K562 (cell line): ENCODE results near the gene PGAP2. TPM values are rescaled to one million over a fixed set of nuclear protein-coding genes. Genes with fewer than 3 reads are reported as not detected.

Source experiments
- ATF1 ChIP-seq, 2 experiments: fragments of 450-650 bp in 1 of 2; IDR thresholded peaks; 2 replicates each; pipeline ENCODE4 v1.6.1; 2016; ENCODE audit warnings: missing compliant biosample characterization in 1 of 2, missing genetic modification characterization in 1 of 2
- BCOR ChIP-seq: fragments of 450-650 bp; IDR thresholded peaks from 2 replicates; pipeline ENCODE4 v1.6.1; 2016
- HDAC2 ChIP-seq: fragments of 450-650 bp; IDR thresholded peaks from 2 replicates; pipeline ENCODE4 v1.6.1; 2016; ENCODE audit warnings: mild to moderate bottlenecking
- HMG20B ChIP-seq: fragments of 250-450 bp; sonication (Bioruptor Pico); IDR thresholded peaks from 2 replicates; pipeline ENCODE4 v1.5.0; 2021; ENCODE audit warnings: mild to moderate bottlenecking
- JUNB ChIP-seq: fragments of 450-650 bp; formaldehyde crosslinking; conservative IDR thresholded peaks from 2 replicates; pipeline ENCODE4 v1.4.0; 2020; ENCODE audit warnings: mild to moderate bottlenecking
- MECOM ChIP-seq: fragments of 250-450 bp; sonication (Bioruptor Pico); IDR thresholded peaks from 2 replicates; pipeline ENCODE4 v1.8.0; 2022; ENCODE audit warnings: inconsistent platforms
- NFE2 ChIP-seq: IDR thresholded peaks from 2 replicates; pipeline ENCODE4 v1.6.1; 2014; ENCODE audit warnings: antibody characterized with exemption, low read depth
- POLR3A ChIP-seq: IDR thresholded peaks from 2 replicates; pipeline ENCODE4 v1.6.1; 2011; ENCODE audit warnings: borderline replicate concordance, mild to moderate bottlenecking, moderate library complexity; ENCODE audit not compliant: insufficient read length, insufficient read depth; ENCODE audit errors: extremely low read depth
- PTBP1 ChIP-seq: fragments of 200-400 bp; formaldehyde crosslinking; IDR thresholded peaks from 2 replicates; pipeline ENCODE4 v1.6.1; 2017; ENCODE audit warnings: low read depth, low read length
- REST ChIP-seq, 2 experiments: fragments of 450-650 bp; formaldehyde crosslinking in 1 of 2; IDR thresholded peaks; 2 replicates each; pipeline versions ENCODE4 v1.4.0 to v1.6.1; 2014 to 2020; ENCODE audit warnings: mild to moderate bottlenecking in 2 of 2, borderline replicate concordance in 1 of 2, low read depth in 1 of 2
- SOX6 ChIP-seq: fragments of 450-650 bp; IDR thresholded peaks from 2 replicates; pipeline ENCODE4 v1.6.1; 2014; ENCODE audit warnings: mild to moderate bottlenecking
- TFAM ChIP-seq: fragments of 250-450 bp; sonication (Bioruptor Pico); conservative IDR thresholded peaks from 2 replicates; pipeline ENCODE4 v1.5.0; 2021; ENCODE audit warnings: mild to moderate bottlenecking, moderate library complexity
- ZBED1 ChIP-seq: IDR thresholded peaks from 2 replicates; pipeline ENCODE4 v1.6.1; 2014
- ZFP30 ChIP-seq: fragments of 250-450 bp; sonication (Bioruptor Pico); IDR thresholded peaks from 2 replicates; pipeline ENCODE4 v1.8.0; 2022; ENCODE audit warnings: moderate library complexity, mild to moderate bottlenecking, inconsistent platforms, borderline replicate concordance
- ZFX ChIP-seq: sonication (generic); formaldehyde crosslinking; IDR thresholded peaks from 2 replicates; pipeline ENCODE4 v1.8.0; 2022; ENCODE audit warnings: mild to moderate bottlenecking, missing genetic modification reagents, moderate library complexity
- ZNF197 ChIP-seq: fragments of 200-800 bp; sonication (Bioruptor generic); IDR thresholded peaks from 2 replicates; pipeline ENCODE4 v1.6.1; 2016; ENCODE audit warnings: low read depth, missing genetic modification characterization, missing compliant biosample characterization
- polyA plus RNA-seq, 8 experiments: library from polyadenylated mRNA; depleted of rRNA in 4 of 8; stranded (reverse) in 5 of 8; unstranded in 3 of 8; fragments of >200 nt; fragmentation: Nextera tagmentation in 2 of 8; fragmentation: Illumina TruSeq in 1 of 8; extraction: Ambion mirVana in 2 of 8; extraction: Trizol in 1 of 8; gene quantifications; 2 replicates each; pipeline versions ENCODE4 v1.2.1 to v1.2.3, GENCODE V29; 2011 to 2014; ENCODE audit warnings: inconsistent platforms in 1 of 8, missing spikeins in 1 of 8
- total RNA-seq, 7 experiments: library from RNA; depleted of rRNA in 6 of 7; stranded (reverse); fragments of >200 nt in 6 of 7; fragmentation: Illumina TruSeq in 2 of 7; extraction: Trizol in 2 of 7; gene quantifications; 2 replicates each; pipeline versions ENCODE4 v1.2.1 to v1.2.3, GENCODE V29; 2011 to 2021; ENCODE audit warnings: low replicate concordance in 1 of 7
- TF ChIP-seq, protein P1 (sequence below): fragments of 250-450 bp; sonication (Bioruptor Pico); IDR thresholded peaks from 2 replicates; pipeline ENCODE4 v1.8.0; 2021; ENCODE audit warnings: borderline replicate concordance, mild to moderate bottlenecking, moderate library complexity; ENCODE audit not compliant: poor library complexity, severe bottlenecking
- TF ChIP-seq, protein P2 (sequence below), 2 experiments: fragments of 450-650 bp; IDR thresholded peaks; 2 replicates each; pipeline ENCODE4 v1.6.1; 2016

The PGAP2 gene
- total and polyA plus RNA-seq, 9 of the 15 experiments (the other 6 are each of a cell fraction or from before 2014, with no cell fraction given) = 17.9 to 47.2 (median 33.7) TPM

DNA sequence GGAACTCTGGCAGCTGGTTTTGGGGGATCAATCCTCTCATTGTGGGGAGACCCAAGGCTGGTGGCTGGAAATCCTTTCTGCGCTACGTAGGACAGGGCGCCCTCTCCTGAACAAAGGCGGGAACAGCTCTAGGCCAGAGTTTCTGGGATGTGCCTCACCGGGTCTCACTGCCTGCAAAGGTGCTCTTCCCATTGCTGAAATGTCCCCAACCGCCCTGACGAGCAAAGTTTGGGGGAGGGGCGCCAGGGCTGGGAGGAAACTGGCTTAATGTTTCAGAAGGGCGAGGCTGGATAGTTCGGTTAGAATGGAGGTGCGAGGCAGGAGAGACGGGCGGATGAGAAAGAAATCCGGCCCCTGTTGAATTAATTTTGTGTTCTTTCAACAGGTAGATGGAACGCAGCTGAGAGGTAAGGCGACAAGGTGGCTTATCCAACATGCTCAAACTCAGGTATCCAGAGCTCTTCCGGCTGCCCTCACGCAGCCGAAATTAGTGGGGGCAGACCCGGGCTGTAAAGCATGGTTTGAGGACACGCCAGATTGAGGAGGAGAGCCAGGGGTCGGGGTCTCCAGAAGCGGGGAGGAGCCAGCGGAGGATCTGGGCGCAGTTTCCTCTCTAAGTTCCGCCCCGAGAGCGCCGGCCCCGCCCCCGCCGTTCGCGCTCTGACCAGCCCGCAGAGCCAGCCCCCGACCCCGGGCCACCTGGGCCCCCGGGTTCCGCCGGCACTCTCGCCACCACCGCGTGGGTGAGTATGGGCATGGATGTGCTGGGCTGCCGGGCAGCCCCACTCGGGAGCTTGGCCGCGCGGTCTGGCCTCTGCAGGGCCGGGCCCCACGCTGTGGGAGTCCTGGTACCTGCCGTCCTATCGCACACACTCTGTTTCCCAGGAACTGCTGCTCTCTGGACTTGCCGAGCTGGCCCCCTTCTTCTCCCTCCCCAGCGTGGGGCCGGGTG is at the start of gene PGAP2 (continued):
- TF ChIP-seq, protein P1, sequence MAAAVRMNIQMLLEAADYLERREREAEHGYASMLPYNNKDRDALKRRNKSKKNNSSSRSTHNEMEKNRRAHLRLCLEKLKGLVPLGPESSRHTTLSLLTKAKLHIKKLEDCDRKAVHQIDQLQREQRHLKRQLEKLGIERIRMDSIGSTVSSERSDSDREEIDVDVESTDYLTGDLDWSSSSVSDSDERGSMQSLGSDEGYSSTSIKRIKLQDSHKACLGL = no peak
- TF ChIP-seq HDAC2 (no peak), TFAM (no peak), SOX6 (peak; percentile 42; the same call in 1 of the 2 replicates), ZBED1 (no peak), ZFX (CRISPR knock-in tag) (0 out of 2 replicates have a peak, but pooled peaks have one; percentile 25), POLR3A (no peak), ZNF197 (CRISPR knock-in tag) (no peak), REST (IDR thresholded peaks at IDR 0.05; ENCODE audit: borderline replicate concordance) (peak; percentile 46; the same call in 1 of the 2 replicates), REST (CRISPR knock-in tag; IDR thresholded peaks at IDR 0.05; ENCODE audit: low read depth) (no peak), PTBP1 (no peak), JUNB (CRISPR knock-in tag) (no peak), ZFP30 (no peak), ATF1 (CRISPR knock-in tag; IDR thresholded peaks at IDR 0.05) (no peak), ATF1 (tag; IDR thresholded peaks at IDR 0.05) (peak; percentile 72), MECOM (peak; percentile 46; the same call in 1 of the 2 replicates), HMG20B (CRISPR knock-in tag) (no peak), BCOR (no peak), NFE2 (no peak)
- TF ChIP-seq, protein P2, sequence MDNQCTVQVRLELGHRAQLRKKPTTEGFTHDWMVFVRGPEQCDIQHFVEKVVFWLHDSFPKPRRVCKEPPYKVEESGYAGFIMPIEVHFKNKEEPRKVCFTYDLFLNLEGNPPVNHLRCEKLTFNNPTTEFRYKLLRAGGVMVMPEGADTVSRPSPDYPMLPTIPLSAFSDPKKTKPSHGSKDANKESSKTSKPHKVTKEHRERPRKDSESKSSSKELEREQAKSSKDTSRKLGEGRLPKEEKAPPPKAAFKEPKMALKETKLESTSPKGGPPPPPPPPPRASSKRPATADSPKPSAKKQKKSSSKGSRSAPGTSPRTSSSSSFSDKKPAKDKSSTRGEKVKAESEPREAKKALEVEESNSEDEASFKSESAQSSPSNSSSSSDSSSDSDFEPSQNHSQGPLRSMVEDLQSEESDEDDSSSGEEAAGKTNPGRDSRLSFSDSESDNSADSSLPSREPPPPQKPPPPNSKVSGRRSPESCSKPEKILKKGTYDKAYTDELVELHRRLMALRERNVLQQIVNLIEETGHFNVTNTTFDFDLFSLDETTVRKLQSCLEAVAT (IDR thresholded peaks at IDR 0.05) = 0 out of 4 replicates have a peak, but pooled peaks of 1 of the 2 experiments have one; percentile 19
